ENCODE measurements around the gene MIDN.
"Not testable (repeated sequence)": the region's sequence is repeated elsewhere in the genome, so short reads cannot be mapped to it uniquely, and the experiment has no call there.

Gene MIDN

GRCh38 chr19:1248139-1248785 lies at the start of gene MIDN:
Gene MIDN, plus strand, starts transcription at chr19:1248583. Its CDS starts 1,714 bp downstream, at chr19:1250297.
- DNase-seq (ENCODE audit: low spot score) = peak; percentile 42

- no peak for DNase-seq (ENCODE audit: low spot score)
Measured at GRCh38 chr19:1199531-1199930, 48.9 kb upstream of the MIDN start.

- not testable (repeated sequence) for DNase-seq (ENCODE audit: low spot score)
Measured at GRCh38 chr19:1200614-1201013, 47.8 kb upstream of the MIDN start.

- peak; percentile 98 for DNase-seq (ENCODE audit: low spot score)
Measured at GRCh38 chr19:1205114-1206099, 43.0 kb upstream of the MIDN start, which contains the start of gene STK11. Gene STK11, plus strand, starts transcription at chr19:1205778. Its CDS starts 1,136 bp downstream, at chr19:1206914.

GRCh38 chr19:1206150-1206863 lies 42.1 kb upstream of the MIDN start:
- no peak for DNase-seq (ENCODE audit: low spot score)

GRCh38 chr19:1206864-1207450 lies 41.4 kb upstream of the MIDN start:
- DNase-seq (ENCODE audit: low spot score) = no peak

- not testable (repeated sequence) for DNase-seq (ENCODE audit: low spot score)
Measured at GRCh38 chr19:1208830-1209229, 39.6 kb upstream of the MIDN start.

GRCh38 chr19:1210227-1210538 lies 38.2 kb upstream of the MIDN start:
- DNase-seq (ENCODE audit: low spot score) = peak; percentile 76

GRCh38 chr19:1211494-1212234 lies 36.7 kb upstream of the MIDN start:
- DNase-seq (ENCODE audit: low spot score) = no peak

- DNase-seq (ENCODE audit: low spot score) = peak; percentile 59
Measured at GRCh38 chr19:1213391-1214286, 34.7 kb upstream of the MIDN start.

GRCh38 chr19:1214299-1214861 lies 34.0 kb upstream of the MIDN start:
- DNase-seq (ENCODE audit: low spot score) = no peak

- DNase-seq (ENCODE audit: low spot score) = peak; percentile 66
Measured at GRCh38 chr19:1214862-1215731, 33.3 kb upstream of the MIDN start.

- no peak for DNase-seq (ENCODE audit: low spot score)
Measured at GRCh38 chr19:1216756-1217155, 31.6 kb upstream of the MIDN start.

- no peak for DNase-seq (ENCODE audit: low spot score)
Measured at GRCh38 chr19:1217366-1217765, 31.0 kb upstream of the MIDN start.

GRCh38 chr19:1218751-1219567 lies 29.4 kb upstream of the MIDN start:
- DNase-seq (ENCODE audit: low spot score) = no peak

GRCh38 chr19:1219786-1220476 lies 28.5 kb upstream of the MIDN start:
- no peak for DNase-seq (ENCODE audit: low spot score)

- no peak for DNase-seq (ENCODE audit: low spot score)
Measured at GRCh38 chr19:1220477-1220930, 27.9 kb upstream of the MIDN start.
